GM12878 (cell line): Measurements from ENCODE around the gene GALNT9. TPM values are rescaled to one million over a fixed set of nuclear protein-coding genes. Genes with fewer than 3 reads are reported as not detected.

ENCODE experiments used
- ATAC-seq: fragments of 200-7000 bp; cut with Tn5 transposase; 3 replicates; pipeline ENCODE4 v1.9.1; 2020; ENCODE audit warnings: mild to moderate bottlenecking, moderate library complexity
- BruUV-seq: library from RNA; stranded (reverse); fragments of 400-500 nt; replicated peaks from 2 replicates; lab custom pipeline; 2021; lab: Mats Ljungman, UMichigan
- CTCF ChIA-PET: fragments of 300-600 bp; sonication (Branson Sonifier 250); formaldehyde crosslinking; extraction: SDS; loops from one replicate; lab custom pipeline; 2021; ENCODE audit warnings: inconsistent platforms; lab: Yijun Ruan, JAX
- POLR2A ChIA-PET: fragments of 350-600 bp; formaldehyde crosslinking; extraction: SDS; loops from one replicate; lab custom pipeline; 2021; ENCODE audit warnings: inconsistent platforms; lab: Charles Lee
- RAD21 ChIA-PET: fragments of 300-600 bp; sonication (Branson Sonifier 250); formaldehyde crosslinking; loops from one replicate; lab custom pipeline; 2023; ENCODE audit warnings: antibody characterized with exemption; ENCODE audit not compliant: unreplicated experiment; lab: Charles Lee
- SMC1A ChIA-PET: fragments of 300-600 bp; sonication (Branson Sonifier 250); formaldehyde crosslinking; loops from one replicate; lab custom pipeline; 2023; ENCODE audit not compliant: unreplicated experiment, uncharacterized antibody; lab: Charles Lee
- DNase-seq: peaks from one replicate; pipeline ENCODE4 v3.0.0-alpha.2; 2011; ENCODE audit warnings: low read depth, low spot score
- FAIRE-seq: peaks from 3 replicates; lab custom pipeline; 2011; peaks lifted over from hg19 to GRCh38; lab: Jason Lieb, UNC
- H2AFZ ChIP-seq: 2 replicates; pipeline ENCODE4 v1.6.0; 2011; ENCODE audit warnings: low read depth, low read length, control low read depth; ENCODE audit not compliant: control insufficient read depth
- H3K27ac ChIP-seq: 2 replicates; pipeline ENCODE4 v1.5.1; 2011; ENCODE audit warnings: control low read depth; ENCODE audit not compliant: control insufficient read depth, insufficient read depth
- H3K27me3 ChIP-seq, 2 experiments: replicated peaks in 1 of 2; 2 replicates each; pipeline versions ENCODE4 v1.6.0 to v1.6.1; 2011; ENCODE audit warnings: low read length in 1 of 2; ENCODE audit not compliant: control insufficient read depth in 2 of 2, insufficient read depth in 2 of 2
- H3K36me3 ChIP-seq, 2 experiments: 2 replicates each; pipeline ENCODE4 v1.5.1; 2011; ENCODE audit warnings: low read length in 1 of 2; ENCODE audit not compliant: control insufficient read depth in 2 of 2, insufficient read depth in 2 of 2
- H3K4me1 ChIP-seq: 2 replicates; pipeline ENCODE4 v1.6.1; 2011; ENCODE audit warnings: mild to moderate bottlenecking, low read length, moderate library complexity, mixed read lengths; ENCODE audit not compliant: control insufficient read depth, insufficient read depth
- H3K4me2 ChIP-seq: 2 replicates; pipeline ENCODE4 v1.6.0; 2011; ENCODE audit warnings: control low read depth; ENCODE audit not compliant: control insufficient read depth, insufficient read depth
- H3K4me3 ChIP-seq: fragments of 200-600 bp; sonication (generic); 2 replicates; pipeline ENCODE4 v1.5.1; 2016
- H3K79me2 ChIP-seq: 2 replicates; pipeline ENCODE4 v1.6.0; 2011; ENCODE audit warnings: low read length; ENCODE audit not compliant: control insufficient read depth, insufficient read depth
- H3K9ac ChIP-seq: 2 replicates; pipeline ENCODE4 v1.8.0; 2011; ENCODE audit warnings: low read length, control low read depth, mixed read lengths; ENCODE audit not compliant: control insufficient read depth, insufficient read depth
- H3K9me3 ChIP-seq: replicated peaks from 3 replicates; pipeline ENCODE4 v1.5.1; 2011; ENCODE audit warnings: mild to moderate bottlenecking, low read length; ENCODE audit not compliant: control insufficient read depth, insufficient read depth
- H4K20me1 ChIP-seq: 2 replicates; pipeline ENCODE4 v1.6.0; 2011; ENCODE audit not compliant: control insufficient read depth, insufficient read depth
- DPF2 ChIP-seq: fragments of 450-650 bp; IDR thresholded peaks from 2 replicates; pipeline ENCODE4 v1.6.1; 2017; ENCODE audit warnings: mild to moderate bottlenecking
- EGR1 ChIP-seq, 2 experiments: IDR thresholded peaks; 1 replicate in 1 of 2; 2 replicates in 1 of 2; pipeline ENCODE4 v1.6.1; 2011 to 2012; ENCODE audit warnings: low read depth in 2 of 2, low read length in 2 of 2, borderline replicate concordance in 1 of 2, mild to moderate bottlenecking in 1 of 2, moderate library complexity in 1 of 2
- HDGF ChIP-seq: fragments of 450-650 bp; IDR thresholded peaks from 2 replicates; pipeline ENCODE4 v1.6.1; 2016; ENCODE audit warnings: antibody characterized with exemption
- MEF2B ChIP-seq: fragments of 450-650 bp; IDR thresholded peaks from 2 replicates; pipeline ENCODE4 v1.6.1; 2018; ENCODE audit warnings: mild to moderate bottlenecking, moderate library complexity; ENCODE audit not compliant: partially characterized antibody, poor library complexity, severe bottlenecking
- NFYB ChIP-seq: IDR thresholded peaks from 2 replicates; pipeline ENCODE4 v1.6.1; 2011; ENCODE audit warnings: low read depth, mild to moderate bottlenecking, low read length, improper control_type of control experiment, moderate library complexity; ENCODE audit not compliant: insufficient read depth
- PAX5 ChIP-seq: IDR thresholded peaks from 2 replicates; pipeline ENCODE4 v1.6.1; 2011; ENCODE audit warnings: low read depth, low read length, borderline replicate concordance
- SMC3 ChIP-seq: IDR thresholded peaks from 2 replicates; pipeline ENCODE4 v1.6.1; 2011; ENCODE audit warnings: low read length, improper control_type of control experiment, borderline replicate concordance
- SREBF2 ChIP-seq: IDR thresholded peaks from 2 replicates; pipeline ENCODE4 v1.6.1; 2012; ENCODE audit warnings: mild to moderate bottlenecking, low read length
- STAT1 ChIP-seq: fragments of 450-650 bp; conservative IDR thresholded peaks from 2 replicates; pipeline ENCODE4 v1.6.1; 2014; ENCODE audit warnings: antibody characterized with exemption, mild to moderate bottlenecking
- STAT3 ChIP-seq: IDR thresholded peaks from 2 replicates; pipeline ENCODE4 v1.6.1; 2011; ENCODE audit warnings: low read depth, low read length, improper control_type of control experiment
- TBL1XR1 ChIP-seq: IDR thresholded peaks from 2 replicates; pipeline ENCODE4 v1.6.1; 2012; ENCODE audit warnings: low read depth, low read length, improper control_type of control experiment
- WRNIP1 ChIP-seq: IDR thresholded peaks from 2 replicates; pipeline ENCODE4 v1.6.1; 2011; ENCODE audit warnings: low read depth, low read length, improper control_type of control experiment, borderline replicate concordance
- YY1 ChIP-seq: IDR thresholded peaks from 2 replicates; pipeline ENCODE4 v1.6.1; 2011; ENCODE audit warnings: low read depth, mild to moderate bottlenecking, low read length
- WGBS: methylation state at CpG from one replicate; pipeline ENCODE4 v1.1.6; 2016; ENCODE audit warnings: low lambda C conversion rate; ENCODE audit not compliant: insufficient replicate concordance, insufficient coverage; ENCODE audit errors: missing lambda C conversion rate; 5-methylcytosine and 5-hydroxymethylcytosine counted together
- in situ Hi-C: fragments of 300-500 bp; cut with MboI; formaldehyde crosslinking; loops from 9 replicates; pipeline ENCODE4 v1.14.3; 2018; ENCODE audit warnings: mixed read lengths
- intact Hi-C: fragments of 100-400 bp; cut with micrococcal nuclease; formaldehyde crosslinking; loops from one replicate; pipeline ENCODE4 v1.14.2; 2022; ENCODE audit not compliant: unreplicated experiment
- polyA plus RNA-seq, 11 experiments: library from polyadenylated mRNA; depleted of rRNA in 4 of 11; unstranded in 6 of 11; stranded (reverse) in 5 of 11; fragments of >200 nt; fragmentation: Nextera tagmentation in 4 of 11; fragmentation: Illumina TruSeq in 1 of 11; extraction: Ambion mirVana in 4 of 11; extraction: Trizol in 1 of 11; gene quantifications; 1 replicate in 1 of 11; 2 replicates in 10 of 11; pipeline versions ENCODE4 v1.2.1 to v1.2.3, GENCODE V29; 2011 to 2016; ENCODE audit warnings: inconsistent platforms in 2 of 11, missing spikeins in 2 of 11, low read depth in 1 of 11
- total RNA-seq, 4 experiments: library from RNA; depleted of rRNA in 3 of 4; stranded (reverse); fragments of >200 nt in 3 of 4; fragmentation: Illumina TruSeq in 1 of 4; extraction: Trizol in 1 of 4; gene quantifications; 2 replicates each; pipeline versions ENCODE4 v1.2.1 to v1.2.3, GENCODE V29; 2013 to 2021
- TF ChIP-seq, protein P1 (sequence below): fragments of 150-350 bp; IDR thresholded peaks from 2 replicates; pipeline ENCODE4 v1.6.1; 2014; ENCODE audit warnings: mild to moderate bottlenecking, low read depth, low read length
- TF ChIP-seq, protein P2 (sequence below): fragments of 450-650 bp; IDR thresholded peaks from 2 replicates; pipeline ENCODE4 v1.6.1; 2016; ENCODE audit warnings: mild to moderate bottlenecking
- TF ChIP-seq, protein P3 (sequence below): fragments of 450-650 bp; IDR thresholded peaks from 2 replicates; pipeline ENCODE4 v1.6.1; 2016; ENCODE audit warnings: mild to moderate bottlenecking

Gene GALNT9
- total and polyA plus RNA-seq, 10 of the 15 experiments (the other 5 are each of a cell fraction or from before 2014, with no cell fraction given): 0.04 TPM; not detected in 9

DNA sequence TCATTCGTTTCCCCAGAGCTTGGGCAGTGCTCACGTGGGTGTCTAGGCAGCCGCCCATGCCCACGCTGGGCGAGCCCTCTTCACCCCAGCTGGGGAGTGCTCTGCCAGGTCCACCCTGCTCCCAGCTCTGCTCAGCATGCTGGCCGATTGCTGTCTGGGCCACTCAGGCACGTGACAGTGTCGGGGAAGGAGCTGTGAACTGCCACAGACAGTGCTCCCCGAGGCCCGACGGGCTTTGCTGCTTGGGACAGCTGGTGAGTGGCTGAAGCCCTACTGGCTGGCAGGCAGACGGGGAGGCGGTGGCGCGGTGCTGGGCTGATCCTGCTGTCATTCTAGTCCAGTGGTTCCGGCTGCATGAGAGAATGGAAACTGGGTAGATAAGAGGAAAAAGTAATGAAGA is 169.4 kb downstream of the GALNT9 start:
- DNase-seq: no peak
- intact Hi-C loops: no loop called here
- Histone ChIP-seq H3K4me2 (no peak overlapping the region), H3K9ac (no peak overlapping the region), H4K20me1 (no peaks in the 10 kb centered on the region), H3K9me3 (peaks cover 8% of the 10 kb centered on the region), H3K36me3 (peaks cover 3 to 7% of the 10 kb centered on the region in 2 experiments), H3K4me3 (no peak overlapping the region), H3K27ac (no peak overlapping the region), H3K79me2 (no peaks in the 10 kb centered on the region), H2AFZ (no peak overlapping the region), H3K4me1 (no peaks in the 10 kb centered on the region), H3K27me3 (no peaks in the 10 kb centered on the region)
- no peak for ATAC-seq
- ChIA-PET POLR2A (no interaction called here), RAD21 (no interaction called here), CTCF (no interaction called here), SMC1A (no interaction called here)
- BruUV-seq: no TSS peak
- in situ Hi-C loops: no loop called here
- no peak for TF ChIP-seq STAT1
- no peak for TF ChIP-seq WRNIP1
- TF ChIP-seq, protein P1, sequence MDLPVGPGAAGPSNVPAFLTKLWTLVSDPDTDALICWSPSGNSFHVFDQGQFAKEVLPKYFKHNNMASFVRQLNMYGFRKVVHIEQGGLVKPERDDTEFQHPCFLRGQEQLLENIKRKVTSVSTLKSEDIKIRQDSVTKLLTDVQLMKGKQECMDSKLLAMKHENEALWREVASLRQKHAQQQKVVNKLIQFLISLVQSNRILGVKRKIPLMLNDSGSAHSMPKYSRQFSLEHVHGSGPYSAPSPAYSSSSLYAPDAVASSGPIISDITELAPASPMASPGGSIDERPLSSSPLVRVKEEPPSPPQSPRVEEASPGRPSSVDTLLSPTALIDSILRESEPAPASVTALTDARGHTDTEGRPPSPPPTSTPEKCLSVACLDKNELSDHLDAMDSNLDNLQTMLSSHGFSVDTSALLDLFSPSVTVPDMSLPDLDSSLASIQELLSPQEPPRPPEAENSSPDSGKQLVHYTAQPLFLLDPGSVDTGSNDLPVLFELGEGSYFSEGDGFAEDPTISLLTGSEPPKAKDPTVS: no peak
- TF ChIP-seq EGR1 (IDR thresholded peaks at IDR 0.05; ENCODE audit: borderline replicate concordance in 1 of 2, low read depth in 2 of 2, low read length in 2 of 2): no peak
- no peak for TF ChIP-seq MEF2B
- TF ChIP-seq NFYB: no peak
- no peak for TF ChIP-seq PAX5
- TF ChIP-seq, protein P2, sequence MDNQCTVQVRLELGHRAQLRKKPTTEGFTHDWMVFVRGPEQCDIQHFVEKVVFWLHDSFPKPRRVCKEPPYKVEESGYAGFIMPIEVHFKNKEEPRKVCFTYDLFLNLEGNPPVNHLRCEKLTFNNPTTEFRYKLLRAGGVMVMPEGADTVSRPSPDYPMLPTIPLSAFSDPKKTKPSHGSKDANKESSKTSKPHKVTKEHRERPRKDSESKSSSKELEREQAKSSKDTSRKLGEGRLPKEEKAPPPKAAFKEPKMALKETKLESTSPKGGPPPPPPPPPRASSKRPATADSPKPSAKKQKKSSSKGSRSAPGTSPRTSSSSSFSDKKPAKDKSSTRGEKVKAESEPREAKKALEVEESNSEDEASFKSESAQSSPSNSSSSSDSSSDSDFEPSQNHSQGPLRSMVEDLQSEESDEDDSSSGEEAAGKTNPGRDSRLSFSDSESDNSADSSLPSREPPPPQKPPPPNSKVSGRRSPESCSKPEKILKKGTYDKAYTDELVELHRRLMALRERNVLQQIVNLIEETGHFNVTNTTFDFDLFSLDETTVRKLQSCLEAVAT: no peak
- no peak for TF ChIP-seq DPF2
- TF ChIP-seq YY1: no peak
- no peak for TF ChIP-seq SMC3
- no peak for TF ChIP-seq STAT3
- no peak for TF ChIP-seq SREBF2
- no peak for TF ChIP-seq TBL1XR1
- TF ChIP-seq, protein P3, sequence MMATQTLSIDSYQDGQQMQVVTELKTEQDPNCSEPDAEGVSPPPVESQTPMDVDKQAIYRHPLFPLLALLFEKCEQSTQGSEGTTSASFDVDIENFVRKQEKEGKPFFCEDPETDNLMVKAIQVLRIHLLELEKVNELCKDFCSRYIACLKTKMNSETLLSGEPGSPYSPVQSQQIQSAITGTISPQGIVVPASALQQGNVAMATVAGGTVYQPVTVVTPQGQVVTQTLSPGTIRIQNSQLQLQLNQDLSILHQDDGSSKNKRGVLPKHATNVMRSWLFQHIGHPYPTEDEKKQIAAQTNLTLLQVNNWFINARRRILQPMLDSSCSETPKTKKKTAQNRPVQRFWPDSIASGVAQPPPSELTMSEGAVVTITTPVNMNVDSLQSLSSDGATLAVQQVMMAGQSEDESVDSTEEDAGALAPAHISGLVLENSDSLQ: no peak
- no peak for TF ChIP-seq HDGF
- no peak for FAIRE-seq
- 90% methylated on average over 16 of the region's 16 CpGs for WGBS
